SK-N-SH (cell line): ENCODE results near the gene FOXO1.

Experiments
- CHD2 ChIP-seq: fragments of 150-350 bp; IDR thresholded peaks from 2 replicates; pipeline ENCODE4 v1.6.1; 2018; ENCODE audit warnings: low read length; ENCODE audit not compliant: partially characterized antibody
- CTCF ChIP-seq: fragments of 200-600 bp; sonication (generic); IDR thresholded peaks from 2 replicates; pipeline ENCODE4 v1.6.1; 2017; ENCODE audit warnings: antibody characterized with exemption, mild to moderate bottlenecking, moderate library complexity
- FOXJ3 ChIP-seq: sonication (generic); formaldehyde crosslinking; IDR thresholded peaks from 2 replicates; pipeline ENCODE4 v1.5.1; 2020; ENCODE audit warnings: mild to moderate bottlenecking, missing genetic modification reagents
- GABPA ChIP-seq: IDR thresholded peaks from 2 replicates; pipeline ENCODE4 v1.4.0; 2012; ENCODE audit warnings: low read depth, mild to moderate bottlenecking
- GATA2 ChIP-seq: sonication (generic); formaldehyde crosslinking; IDR thresholded peaks from 2 replicates; pipeline ENCODE4 v1.5.0; 2020; ENCODE audit warnings: mild to moderate bottlenecking, missing genetic modification reagents
- SMC3 ChIP-seq: IDR thresholded peaks from 2 replicates; pipeline ENCODE4 v1.6.1; 2012; ENCODE audit warnings: low read depth, low read length, improper control_type of control experiment
- USF2 ChIP-seq: fragments of 150-350 bp; IDR thresholded peaks from 2 replicates; pipeline ENCODE4 v1.6.1; 2017; ENCODE audit warnings: antibody characterized with exemption, low read length, low read depth, borderline replicate concordance

GRCh38 chr13:40506592-40507446 is 159.6 kb downstream of the FOXO1 start:
- no peak for TF ChIP-seq CTCF
- no peak for TF ChIP-seq USF2
- no peak for TF ChIP-seq FOXJ3 (CRISPR knock-in tag)
- TF ChIP-seq GABPA, result no peak
- no peak for TF ChIP-seq CHD2
- no peak for TF ChIP-seq GATA2 (CRISPR knock-in tag)
- no peak for TF ChIP-seq SMC3
